GM12878 (cell line): ENCODE data around the gene EYS. TPM values are rescaled to one million over a fixed set of nuclear protein-coding genes. Genes with fewer than 3 reads are reported as not detected.

ENCODE experiments used
- ATAC-seq: fragments of 200-7000 bp; cut with Tn5 transposase; 3 replicates; pipeline ENCODE4 v1.9.1; 2020; ENCODE audit warnings: mild to moderate bottlenecking, moderate library complexity
- BruUV-seq: library from RNA; stranded (reverse); fragments of 400-500 nt; replicated peaks from 2 replicates; lab custom pipeline; 2021; lab: Mats Ljungman, UMichigan
- CTCF ChIA-PET: fragments of 300-600 bp; sonication (Branson Sonifier 250); formaldehyde crosslinking; extraction: SDS; loops from one replicate; lab custom pipeline; 2021; ENCODE audit warnings: inconsistent platforms; lab: Yijun Ruan, JAX
- POLR2A ChIA-PET: fragments of 350-600 bp; formaldehyde crosslinking; extraction: SDS; loops from one replicate; lab custom pipeline; 2021; ENCODE audit warnings: inconsistent platforms; lab: Charles Lee
- RAD21 ChIA-PET: fragments of 300-600 bp; sonication (Branson Sonifier 250); formaldehyde crosslinking; loops from one replicate; lab custom pipeline; 2023; ENCODE audit warnings: antibody characterized with exemption; ENCODE audit not compliant: unreplicated experiment; lab: Charles Lee
- SMC1A ChIA-PET: fragments of 300-600 bp; sonication (Branson Sonifier 250); formaldehyde crosslinking; loops from one replicate; lab custom pipeline; 2023; ENCODE audit not compliant: unreplicated experiment, uncharacterized antibody; lab: Charles Lee
- DNase-seq: peaks from one replicate; pipeline ENCODE4 v3.0.0-alpha.2; 2011; ENCODE audit warnings: low read depth, low spot score
- FAIRE-seq: peaks from 3 replicates; lab custom pipeline; 2011; peaks lifted over from hg19 to GRCh38; lab: Jason Lieb, UNC
- H2AFZ ChIP-seq: 2 replicates; pipeline ENCODE4 v1.6.0; 2011; ENCODE audit warnings: low read depth, low read length, control low read depth; ENCODE audit not compliant: control insufficient read depth
- H3K27ac ChIP-seq: 2 replicates; pipeline ENCODE4 v1.5.1; 2011; ENCODE audit warnings: control low read depth; ENCODE audit not compliant: control insufficient read depth, insufficient read depth
- H3K27me3 ChIP-seq, 2 experiments: replicated peaks in 1 of 2; 2 replicates each; pipeline versions ENCODE4 v1.6.0 to v1.6.1; 2011; ENCODE audit warnings: low read length in 1 of 2; ENCODE audit not compliant: control insufficient read depth in 2 of 2, insufficient read depth in 2 of 2
- H3K36me3 ChIP-seq, 2 experiments: 2 replicates each; pipeline ENCODE4 v1.5.1; 2011; ENCODE audit warnings: low read length in 1 of 2; ENCODE audit not compliant: control insufficient read depth in 2 of 2, insufficient read depth in 2 of 2
- H3K4me1 ChIP-seq: 2 replicates; pipeline ENCODE4 v1.6.1; 2011; ENCODE audit warnings: mild to moderate bottlenecking, low read length, moderate library complexity, mixed read lengths; ENCODE audit not compliant: control insufficient read depth, insufficient read depth
- H3K4me2 ChIP-seq: 2 replicates; pipeline ENCODE4 v1.6.0; 2011; ENCODE audit warnings: control low read depth; ENCODE audit not compliant: control insufficient read depth, insufficient read depth
- H3K4me3 ChIP-seq: fragments of 200-600 bp; sonication (generic); 2 replicates; pipeline ENCODE4 v1.5.1; 2016
- H3K79me2 ChIP-seq: 2 replicates; pipeline ENCODE4 v1.6.0; 2011; ENCODE audit warnings: low read length; ENCODE audit not compliant: control insufficient read depth, insufficient read depth
- H3K9ac ChIP-seq: 2 replicates; pipeline ENCODE4 v1.8.0; 2011; ENCODE audit warnings: low read length, control low read depth, mixed read lengths; ENCODE audit not compliant: control insufficient read depth, insufficient read depth
- H3K9me3 ChIP-seq: replicated peaks from 3 replicates; pipeline ENCODE4 v1.5.1; 2011; ENCODE audit warnings: mild to moderate bottlenecking, low read length; ENCODE audit not compliant: control insufficient read depth, insufficient read depth
- H4K20me1 ChIP-seq: 2 replicates; pipeline ENCODE4 v1.6.0; 2011; ENCODE audit not compliant: control insufficient read depth, insufficient read depth
- BRCA1 ChIP-seq: IDR thresholded peaks from 2 replicates; pipeline ENCODE4 v1.6.1; 2011; ENCODE audit warnings: low read depth, low read length, improper control_type of control experiment
- CBFB ChIP-seq: IDR thresholded peaks from 2 replicates; pipeline ENCODE4 v1.6.1; 2016; ENCODE audit warnings: antibody characterized with exemption, low read depth
- ELK1 ChIP-seq: IDR thresholded peaks from 2 replicates; pipeline ENCODE4 v1.6.1; 2012; ENCODE audit warnings: low read depth, low read length, improper control_type of control experiment
- ETV6 ChIP-seq, 2 experiments: fragments of 450-650 bp in 1 of 2; IDR thresholded peaks in 1 of 2; conservative IDR thresholded peaks in 1 of 2; 2 replicates each; pipeline ENCODE4 v1.6.1; 2014; ENCODE audit warnings: antibody characterized with exemption in 1 of 2, borderline replicate concordance in 1 of 2, low read depth in 1 of 2, mild to moderate bottlenecking in 1 of 2, moderate library complexity in 1 of 2
- HDAC6 ChIP-seq: fragments of 200-600 bp; sonication (generic); IDR thresholded peaks from one replicate; pipeline ENCODE4 v1.8.0; 2017; ENCODE audit warnings: antibody characterized with exemption; ENCODE audit not compliant: unreplicated experiment
- HSF1 ChIP-seq: fragments of 150-350 bp; IDR thresholded peaks from 2 replicates; pipeline ENCODE4 v1.6.1; 2014; ENCODE audit warnings: mild to moderate bottlenecking, low read depth, low read length
- IRF4 ChIP-seq: IDR thresholded peaks from 2 replicates; pipeline ENCODE4 v1.6.1; 2011; ENCODE audit warnings: low read depth, low read length
- NFXL1 ChIP-seq: fragments of 450-650 bp; IDR thresholded peaks from 2 replicates; pipeline ENCODE4 v1.6.1; 2017; ENCODE audit warnings: antibody characterized with exemption, mild to moderate bottlenecking, borderline replicate concordance
- NR2C2 ChIP-seq: IDR thresholded peaks from 2 replicates; pipeline ENCODE4 v1.6.1; 2011; ENCODE audit warnings: borderline replicate concordance, low read depth; ENCODE audit not compliant: control insufficient read depth, insufficient read length
- NR2F1 ChIP-seq: fragments of 450-650 bp; conservative IDR thresholded peaks from 2 replicates; pipeline ENCODE4 v1.6.1; 2017; ENCODE audit warnings: mild to moderate bottlenecking
- RBBP5 ChIP-seq: fragments of 200-600 bp; sonication (generic); conservative IDR thresholded peaks from 2 replicates; pipeline ENCODE4 v1.6.1; 2016
- SP1 ChIP-seq: IDR thresholded peaks from one replicate; pipeline ENCODE4 v1.6.1; 2011; ENCODE audit warnings: low read depth, low read length
- TCF7 ChIP-seq: IDR thresholded peaks from 2 replicates; pipeline ENCODE4 v1.6.1; 2014; ENCODE audit warnings: antibody characterized with exemption, borderline replicate concordance
- WRNIP1 ChIP-seq: IDR thresholded peaks from 2 replicates; pipeline ENCODE4 v1.6.1; 2011; ENCODE audit warnings: low read depth, low read length, improper control_type of control experiment, borderline replicate concordance
- YY1 ChIP-seq: IDR thresholded peaks from 2 replicates; pipeline ENCODE4 v1.6.1; 2011; ENCODE audit warnings: low read depth, mild to moderate bottlenecking, low read length
- WGBS: methylation state at CpG from one replicate; pipeline ENCODE4 v1.1.6; 2016; ENCODE audit warnings: low lambda C conversion rate; ENCODE audit not compliant: insufficient replicate concordance, insufficient coverage; ENCODE audit errors: missing lambda C conversion rate; 5-methylcytosine and 5-hydroxymethylcytosine counted together
- in situ Hi-C: fragments of 300-500 bp; cut with MboI; formaldehyde crosslinking; loops from 9 replicates; pipeline ENCODE4 v1.14.3; 2018; ENCODE audit warnings: mixed read lengths
- intact Hi-C: fragments of 100-400 bp; cut with micrococcal nuclease; formaldehyde crosslinking; loops from one replicate; pipeline ENCODE4 v1.14.2; 2022; ENCODE audit not compliant: unreplicated experiment
- polyA plus RNA-seq, 11 experiments: library from polyadenylated mRNA; depleted of rRNA in 4 of 11; unstranded in 6 of 11; stranded (reverse) in 5 of 11; fragments of >200 nt; fragmentation: Nextera tagmentation in 4 of 11; fragmentation: Illumina TruSeq in 1 of 11; extraction: Ambion mirVana in 4 of 11; extraction: Trizol in 1 of 11; gene quantifications; 1 replicate in 1 of 11; 2 replicates in 10 of 11; pipeline versions ENCODE4 v1.2.1 to v1.2.3, GENCODE V29; 2011 to 2016; ENCODE audit warnings: inconsistent platforms in 2 of 11, missing spikeins in 2 of 11, low read depth in 1 of 11
- total RNA-seq, 4 experiments: library from RNA; depleted of rRNA in 3 of 4; stranded (reverse); fragments of >200 nt in 3 of 4; fragmentation: Illumina TruSeq in 1 of 4; extraction: Trizol in 1 of 4; gene quantifications; 2 replicates each; pipeline versions ENCODE4 v1.2.1 to v1.2.3, GENCODE V29; 2013 to 2021
- TF ChIP-seq, protein P1 (sequence below): IDR thresholded peaks from 2 replicates; pipeline ENCODE4 v1.6.1; 2011; ENCODE audit warnings: low read depth, low read length, improper control_type of control experiment, borderline replicate concordance

Gene EYS
- total and polyA plus RNA-seq, 10 of the 15 experiments (the other 5 are each of a cell fraction or from before 2014, with no cell fraction given), result under 0.01 to 0.14 (median 0.02) TPM; not detected in 1

DNA sequence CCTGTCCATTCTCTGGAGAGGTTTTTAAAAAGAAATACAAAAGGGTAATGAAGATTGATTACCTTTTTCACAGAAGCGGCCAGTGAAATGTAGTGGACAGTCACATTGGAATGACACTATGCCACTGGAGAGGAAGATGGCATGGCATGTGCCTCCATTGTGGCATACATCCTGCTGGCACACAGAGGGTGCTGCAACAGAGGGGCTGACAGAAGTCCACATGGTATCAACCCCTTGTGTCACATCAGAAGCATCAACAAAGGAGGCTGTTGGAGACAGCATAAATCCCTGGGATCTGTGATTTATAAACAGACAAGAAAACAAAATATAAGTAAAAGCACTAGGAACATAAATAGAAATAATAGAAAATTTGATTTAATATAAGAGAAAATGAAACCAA lies 1476.5 kb downstream of the EYS start:
- RAD21 ChIA-PET, result interaction anchor here (1.0 kb wide), 1 partner anchor 50 kb away, joined by 3 read pairs; no protein-coding TSS in a partner anchor
- Histone ChIP-seq H3K4me1 (no peaks in the 10 kb centered on the region), H4K20me1 (no peaks in the 10 kb centered on the region), H3K4me3 (no peak overlapping the region), H3K36me3 (no peaks in the 10 kb centered on the region), H3K9ac (no peak overlapping the region), H2AFZ (no peak overlapping the region), H3K9me3 (no peaks in the 10 kb centered on the region), H3K27me3 (no peaks in the 10 kb centered on the region), H3K4me2 (no peak overlapping the region), H3K79me2 (no peaks in the 10 kb centered on the region), H3K27ac (no peak overlapping the region)
- BruUV-seq, result no TSS peak
- TF ChIP-seq ETV6 (conservative IDR thresholded peaks at IDR 0.05 in 1 of 2, IDR thresholded peaks at IDR 0.05 in 1 of 2; ENCODE audit: borderline replicate concordance in 1 of 2, low read depth in 1 of 2) (no peak), YY1 (no peak), NR2F1 (no peak), RBBP5 (no peak), NFXL1 (no peak), HDAC6 (no peak), IRF4 (no peak)
- 88% methylated on average over 1 of the region's 1 CpG for WGBS
- in situ Hi-C loops, result no loop called here
- POLR2A ChIA-PET, result no interaction called here
- DNase-seq (no peak), FAIRE-seq (no peak), ATAC-seq (peak; percentile 71)
- SMC1A ChIA-PET, result interaction anchor here (0.8 kb wide), 1 partner anchor 84 kb away, joined by 3 read pairs; no protein-coding TSS in a partner anchor
- CTCF ChIA-PET, result interaction anchor here (0.8 kb wide), 1 partner anchor 219 kb away, joined by 3 read pairs; no protein-coding TSS in a partner anchor
- intact Hi-C loops, result no loop called here

DNA sequence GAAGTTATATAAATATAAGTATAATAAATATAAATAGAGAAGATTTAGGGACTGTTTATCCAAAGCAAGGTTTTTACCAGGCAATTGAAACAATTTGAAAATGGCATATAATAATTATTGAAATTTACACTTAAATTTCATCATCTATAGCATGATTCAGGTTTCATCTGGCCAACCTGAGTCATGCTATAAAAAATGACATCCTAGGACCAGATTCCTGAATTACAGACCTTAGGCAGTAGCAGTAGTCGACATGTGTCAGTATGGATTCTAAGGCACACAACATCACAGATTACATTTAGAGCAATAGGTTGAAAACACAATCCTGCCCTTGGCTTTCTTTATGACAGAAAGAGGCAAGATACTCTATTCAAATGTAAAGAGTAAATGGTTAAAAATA lies 1479.2 kb downstream of the EYS start:
- Histone ChIP-seq H4K20me1 (no peaks in the 10 kb centered on the region), H3K4me3 (no peak overlapping the region), H3K4me2 (no peak overlapping the region), H2AFZ (no peak overlapping the region), H3K27ac (no peak overlapping the region), H3K4me1 (no peaks in the 10 kb centered on the region), H3K27me3 (no peaks in the 10 kb centered on the region), H3K36me3 (no peaks in the 10 kb centered on the region), H3K9me3 (no peaks in the 10 kb centered on the region), H3K9ac (no peak overlapping the region), H3K79me2 (no peaks in the 10 kb centered on the region)
- CTCF ChIA-PET, result no interaction called here
- POLR2A ChIA-PET, result no interaction called here
- no TSS peak for BruUV-seq
- in situ Hi-C loops (no loop called here), intact Hi-C loops (no loop called here)
- no peak for DNase-seq
- SMC1A ChIA-PET, result no interaction called here
- WGBS, result 0% methylated on average over 1 of the region's 1 CpG
- RAD21 ChIA-PET, result no interaction called here
- no peak for ATAC-seq
- no peak for FAIRE-seq
- no peak for TF ChIP-seq HDAC6
- TF ChIP-seq HSF1, result no peak
- TF ChIP-seq TCF7, result no peak
- TF ChIP-seq CBFB, result no peak
- TF ChIP-seq, protein P1, sequence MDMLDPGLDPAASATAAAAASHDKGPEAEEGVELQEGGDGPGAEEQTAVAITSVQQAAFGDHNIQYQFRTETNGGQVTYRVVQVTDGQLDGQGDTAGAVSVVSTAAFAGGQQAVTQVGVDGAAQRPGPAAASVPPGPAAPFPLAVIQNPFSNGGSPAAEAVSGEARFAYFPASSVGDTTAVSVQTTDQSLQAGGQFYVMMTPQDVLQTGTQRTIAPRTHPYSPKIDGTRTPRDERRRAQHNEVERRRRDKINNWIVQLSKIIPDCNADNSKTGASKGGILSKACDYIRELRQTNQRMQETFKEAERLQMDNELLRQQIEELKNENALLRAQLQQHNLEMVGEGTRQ, result no peak
- no peak for TF ChIP-seq SP1
- TF ChIP-seq ELK1, result no peak
- no peak for TF ChIP-seq NR2C2
- TF ChIP-seq WRNIP1, result no peak
- TF ChIP-seq BRCA1, result no peak
